DMS153 (cell line): ENCODE data around the gene TNFRSF13B.

ENCODE experiments used
- DNase-seq: peaks from one replicate; lab custom pipeline; 2025; lab: John Stamatoyannopoulos, UW

The TNFRSF13B gene

DNA sequence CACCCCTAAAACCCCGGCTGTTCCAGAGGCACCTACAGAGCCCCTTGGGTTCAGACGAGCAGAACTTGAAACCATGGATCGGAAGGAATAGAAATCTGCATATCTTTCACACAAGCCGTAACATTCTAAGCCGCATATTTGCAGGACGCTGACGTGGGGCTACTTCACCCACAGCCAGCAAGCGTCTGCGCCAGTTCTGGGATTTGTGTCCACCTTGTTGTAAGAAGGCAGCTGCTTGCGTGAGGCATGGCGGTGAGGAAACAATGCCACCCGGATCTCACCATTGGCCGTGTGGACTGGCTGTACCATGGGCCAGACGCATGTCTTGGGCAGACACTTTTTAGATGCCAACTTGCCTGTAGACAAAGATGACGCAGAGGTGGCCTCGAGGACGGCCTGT lies 34.5 kb downstream of the TNFRSF13B start:
- DNase-seq = no peak

DNA sequence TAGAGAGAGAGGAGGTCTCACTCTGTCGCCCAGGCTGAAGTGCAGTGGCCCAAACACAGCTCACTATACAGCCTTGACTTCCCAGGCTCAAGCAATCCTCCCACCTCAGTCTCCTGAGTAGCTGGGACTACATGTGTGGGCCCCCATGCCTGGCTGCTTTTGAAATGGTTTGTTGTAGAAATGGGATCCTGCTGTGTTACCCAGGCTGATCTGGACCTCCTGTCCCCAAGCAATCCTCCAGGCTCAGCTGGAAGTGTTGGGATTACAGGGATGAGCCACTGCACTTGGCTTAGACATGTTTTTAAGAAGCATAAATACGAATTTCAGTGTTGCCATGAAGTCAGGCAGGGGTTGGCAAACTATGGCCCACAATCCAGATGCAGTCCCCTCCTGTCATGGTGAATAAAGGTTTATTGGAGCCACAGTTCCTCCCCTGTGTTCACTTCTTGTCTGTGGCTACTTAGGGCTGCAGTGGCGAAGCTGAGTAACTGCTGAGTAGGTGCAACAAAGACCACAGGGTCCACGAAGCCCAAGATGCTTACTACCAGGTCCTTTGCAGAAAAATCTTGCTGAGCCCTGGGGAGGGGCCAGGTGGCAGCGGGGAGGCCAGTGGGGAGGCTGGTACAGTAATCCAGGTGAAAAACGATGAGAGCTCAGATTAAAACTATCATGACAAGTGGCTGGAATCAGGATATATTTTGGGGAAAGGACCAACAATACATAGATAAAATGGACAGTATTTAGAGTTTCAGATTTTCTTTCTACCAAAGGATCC lies 35.2 kb downstream of the TNFRSF13B start:
- no peak for DNase-seq

DNA sequence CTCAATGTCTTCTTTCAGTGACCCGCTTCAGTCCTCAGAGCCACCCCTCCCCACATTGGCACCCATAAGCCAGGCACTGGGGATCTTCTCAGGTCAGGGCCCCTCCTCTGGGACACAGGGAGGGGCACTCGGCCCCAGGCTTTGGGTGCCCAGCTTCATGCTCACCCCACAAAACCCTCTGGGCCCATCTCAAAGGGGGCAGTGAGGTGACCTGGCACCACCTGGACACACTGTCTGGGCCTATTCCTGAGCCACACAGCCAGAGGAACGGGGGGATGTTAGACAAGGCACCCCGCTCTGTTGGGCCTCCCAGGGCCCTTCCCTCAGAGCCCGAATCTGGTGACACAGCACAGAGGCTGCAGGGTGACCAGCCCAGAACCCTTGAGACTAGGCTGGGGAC lies 36.1 kb downstream of the TNFRSF13B start:
- no peak for DNase-seq

DNA sequence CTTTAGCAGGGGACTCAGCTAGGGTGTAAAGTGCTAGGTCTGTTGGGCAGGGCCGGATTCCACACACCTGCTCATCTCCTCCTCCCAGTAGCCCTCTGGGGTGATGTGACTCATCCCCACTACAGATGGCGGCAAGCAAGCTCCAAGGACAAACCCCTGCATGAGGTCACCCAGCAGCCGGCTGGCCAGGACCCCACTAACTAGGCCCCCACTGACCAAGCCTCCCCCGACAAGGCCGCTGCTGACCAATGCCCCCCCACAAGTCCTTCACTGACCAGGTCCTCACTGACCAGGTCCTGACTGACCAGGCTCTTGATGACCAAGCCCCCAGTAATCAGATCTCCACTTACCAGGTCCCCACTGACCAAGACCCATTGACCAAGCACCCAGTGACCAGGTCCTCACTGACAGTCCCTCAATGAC lies 36.7 kb downstream of the TNFRSF13B start:
- DNase-seq = no peak

DNA sequence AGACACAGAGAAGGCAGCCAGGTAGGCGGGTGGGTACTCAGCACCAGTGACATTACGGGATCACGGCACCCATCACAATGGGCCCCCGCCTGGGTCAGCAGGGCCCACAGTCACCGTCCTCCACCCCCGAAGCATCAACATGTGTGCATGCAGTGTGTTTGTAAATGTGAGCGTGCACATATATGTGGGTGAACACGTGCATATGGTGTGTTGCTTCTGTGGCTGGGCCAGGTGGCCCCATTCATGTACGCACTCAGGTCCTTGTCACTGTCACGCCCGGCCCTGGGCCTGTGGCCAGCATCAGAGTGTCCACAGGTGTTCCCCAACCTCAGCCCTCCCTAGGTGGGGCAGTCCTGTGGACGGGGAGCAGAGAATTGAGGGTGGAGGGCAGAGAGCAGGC lies 37.1 kb downstream of the TNFRSF13B start:
- no peak for DNase-seq

DNA sequence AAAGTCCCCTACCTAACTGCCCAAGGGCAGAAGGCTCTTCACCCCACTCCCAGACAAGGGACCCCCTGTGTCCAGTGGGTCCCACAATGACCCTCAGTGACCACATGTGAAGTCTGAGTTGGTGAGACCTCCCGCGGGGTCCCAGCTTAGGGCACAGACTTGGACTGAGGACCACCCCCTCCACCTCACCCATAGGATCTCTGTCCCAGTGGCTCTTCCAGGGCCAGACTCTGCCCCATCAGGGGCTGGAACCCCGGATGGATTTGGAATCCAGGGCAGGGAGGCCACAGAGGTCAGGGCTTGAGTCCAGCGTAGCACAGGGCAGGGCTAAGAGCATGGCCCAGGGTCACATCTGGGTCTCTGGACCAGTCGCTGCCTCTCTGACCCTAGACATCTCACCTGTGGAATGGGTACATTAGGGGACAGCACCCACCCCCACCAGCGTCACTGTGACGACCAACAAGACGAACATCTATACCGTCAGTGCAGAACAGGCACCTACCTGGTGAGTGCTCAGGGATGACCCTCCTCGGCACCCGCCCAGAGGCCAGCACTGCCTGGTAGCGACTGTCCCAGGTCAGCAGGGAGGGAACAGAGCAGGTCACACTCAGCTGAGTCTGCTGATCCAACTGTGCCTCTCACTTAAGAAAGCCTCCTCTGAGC lies 37.7 kb downstream of the TNFRSF13B start:
- DNase-seq = no peak

DNA sequence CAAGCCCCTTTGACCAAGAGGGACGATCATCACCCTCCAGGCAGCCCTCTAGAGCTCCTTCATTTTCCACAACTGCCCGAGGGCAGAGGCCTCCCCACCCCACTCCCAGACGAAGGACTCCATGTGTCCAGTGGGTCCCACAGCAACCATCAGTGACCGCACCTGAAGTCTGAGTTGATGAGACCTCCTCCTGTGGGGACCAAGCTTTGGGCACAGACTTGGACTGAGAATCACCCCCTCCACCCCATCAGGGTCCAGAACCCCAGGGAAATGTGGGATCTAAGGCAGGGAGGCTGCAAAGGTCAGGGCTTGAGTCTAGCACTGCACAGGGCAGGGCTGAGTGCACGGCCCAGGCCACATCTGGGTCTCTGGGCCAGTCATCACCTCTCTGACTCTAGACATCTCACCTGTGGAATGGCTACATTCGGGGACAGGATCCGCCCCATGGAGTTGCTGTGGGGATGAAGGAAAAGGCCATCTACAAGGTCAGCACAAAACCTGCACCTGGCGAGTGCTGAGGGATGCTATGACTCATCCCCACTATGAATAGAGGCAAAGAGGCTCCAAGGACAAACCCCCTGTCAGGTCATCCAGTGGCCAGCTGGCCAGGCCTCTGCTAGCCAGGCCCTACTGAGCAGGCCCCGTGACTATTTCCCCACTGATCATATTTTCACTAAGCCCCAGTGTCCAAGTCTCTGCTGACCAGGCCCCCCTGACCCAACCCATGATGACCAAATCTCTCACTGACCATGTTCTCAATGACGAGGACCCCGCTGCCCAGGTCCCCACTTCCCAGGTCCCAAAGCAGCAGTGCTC lies 38.4 kb downstream of the TNFRSF13B start:
- no peak for DNase-seq

DNA sequence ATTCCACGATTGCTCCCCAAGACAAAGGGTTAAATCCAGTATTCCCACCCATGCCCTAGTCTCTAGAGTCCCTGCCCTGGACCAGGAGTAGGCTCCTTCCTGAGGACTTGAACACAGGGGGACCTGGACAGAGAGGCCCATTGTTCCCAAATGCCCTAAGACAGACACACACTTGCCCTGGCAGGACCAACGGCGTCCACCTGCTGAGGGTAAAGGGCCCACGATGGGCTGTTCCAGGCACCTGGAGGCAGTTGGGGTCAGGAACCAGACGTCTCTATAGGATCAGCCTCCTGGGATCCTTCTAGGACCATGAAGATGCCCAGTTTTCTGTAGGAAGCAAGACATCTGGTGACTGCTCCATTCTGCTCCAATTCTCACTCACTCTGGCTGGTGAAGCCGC lies 39.3 kb downstream of the TNFRSF13B start:
- no peak for DNase-seq

DNA sequence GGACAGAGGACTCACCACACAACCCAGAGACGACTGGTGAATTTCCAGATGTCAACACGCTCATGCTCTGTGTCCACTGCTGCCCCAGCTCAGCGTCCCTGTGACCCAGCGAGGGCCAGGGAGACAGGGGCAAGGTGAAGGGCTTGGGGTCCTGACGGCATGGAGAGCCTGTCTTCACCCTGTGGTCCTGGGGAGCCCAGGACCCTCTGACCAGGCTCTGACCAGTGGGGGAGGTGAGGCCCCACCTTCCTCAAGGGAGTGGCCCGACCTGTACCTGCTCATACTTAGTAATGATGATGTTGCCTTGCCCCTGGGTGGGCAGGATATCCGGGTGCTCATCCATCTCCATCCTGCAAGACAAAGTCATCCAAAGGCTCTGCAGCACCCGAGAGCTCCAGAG lies 39.8 kb downstream of the TNFRSF13B start:
- no peak for DNase-seq

DNA sequence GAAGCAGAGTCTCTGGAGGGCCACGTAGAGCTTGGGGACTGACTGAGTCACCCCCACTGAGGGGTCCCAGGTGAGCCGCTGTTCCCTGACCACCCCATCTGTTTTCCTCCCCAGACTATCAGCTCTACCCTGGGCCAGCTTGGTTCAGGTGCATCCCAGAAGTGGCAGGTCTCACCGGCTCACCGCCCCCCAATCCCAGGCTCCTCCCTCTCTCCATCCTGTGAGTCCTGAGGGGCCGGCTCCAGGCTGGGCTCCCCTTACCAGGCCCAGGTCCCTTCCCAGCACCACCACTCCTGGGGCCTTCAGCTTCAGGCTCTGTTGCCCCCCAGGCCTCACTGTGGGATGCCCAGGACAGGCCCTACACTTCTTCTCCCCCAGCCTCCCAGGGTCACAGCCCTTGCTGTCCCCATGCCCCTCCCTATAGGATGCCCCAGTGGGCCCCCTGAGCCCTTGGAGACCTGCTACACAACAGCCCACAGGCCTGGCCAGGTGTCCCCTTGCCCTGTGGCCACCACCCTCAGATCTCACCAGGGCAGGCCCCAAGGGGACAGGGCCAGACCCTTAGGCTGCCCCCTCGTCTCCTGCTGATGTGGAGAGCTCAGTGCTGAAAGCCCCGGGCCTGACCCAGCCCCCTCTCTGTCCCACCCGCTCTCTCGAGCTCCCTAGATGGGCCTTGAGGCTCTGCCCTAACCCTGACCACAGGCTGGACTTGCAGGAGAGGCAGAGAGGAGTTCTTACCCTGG lies 40.4 kb downstream of the TNFRSF13B start:
- no peak for DNase-seq

DNA sequence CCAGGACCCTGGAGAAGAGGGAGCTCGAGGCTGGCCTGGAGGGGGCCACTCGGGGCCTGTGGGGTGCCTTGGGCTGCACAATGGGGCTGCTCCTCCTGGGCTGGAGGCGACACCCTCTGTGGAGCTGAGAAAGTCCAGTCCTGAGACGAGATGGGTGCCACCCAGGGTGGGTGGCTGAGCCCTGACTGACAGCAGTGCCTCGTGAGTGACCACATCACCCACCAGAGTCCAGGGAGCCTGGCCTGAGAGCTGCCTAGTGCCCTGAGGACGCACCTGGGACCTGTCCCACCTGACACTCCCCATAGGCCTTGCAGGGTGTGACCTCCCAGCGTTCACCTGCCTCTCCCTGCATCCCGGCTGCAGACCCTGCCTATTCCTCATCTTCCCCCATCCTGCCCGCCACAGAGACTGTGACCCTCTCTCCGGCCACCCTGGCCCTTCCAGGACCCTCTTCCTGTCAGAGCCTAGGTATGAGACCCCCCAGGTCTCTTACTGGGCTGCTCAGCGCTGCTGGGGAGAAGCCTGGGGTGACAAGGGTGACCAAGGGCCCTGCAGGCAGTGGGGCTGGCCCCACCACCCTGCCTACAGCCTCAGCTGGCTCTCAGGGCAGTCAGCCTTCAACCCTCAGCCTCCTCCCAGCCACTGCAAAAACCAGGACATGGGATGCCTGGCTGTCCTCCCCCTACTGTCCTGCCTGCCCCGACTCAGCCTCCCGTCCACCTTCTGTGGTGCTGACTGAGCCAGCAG lies 41.2 kb downstream of the TNFRSF13B start:
- DNase-seq = no peak

DNA sequence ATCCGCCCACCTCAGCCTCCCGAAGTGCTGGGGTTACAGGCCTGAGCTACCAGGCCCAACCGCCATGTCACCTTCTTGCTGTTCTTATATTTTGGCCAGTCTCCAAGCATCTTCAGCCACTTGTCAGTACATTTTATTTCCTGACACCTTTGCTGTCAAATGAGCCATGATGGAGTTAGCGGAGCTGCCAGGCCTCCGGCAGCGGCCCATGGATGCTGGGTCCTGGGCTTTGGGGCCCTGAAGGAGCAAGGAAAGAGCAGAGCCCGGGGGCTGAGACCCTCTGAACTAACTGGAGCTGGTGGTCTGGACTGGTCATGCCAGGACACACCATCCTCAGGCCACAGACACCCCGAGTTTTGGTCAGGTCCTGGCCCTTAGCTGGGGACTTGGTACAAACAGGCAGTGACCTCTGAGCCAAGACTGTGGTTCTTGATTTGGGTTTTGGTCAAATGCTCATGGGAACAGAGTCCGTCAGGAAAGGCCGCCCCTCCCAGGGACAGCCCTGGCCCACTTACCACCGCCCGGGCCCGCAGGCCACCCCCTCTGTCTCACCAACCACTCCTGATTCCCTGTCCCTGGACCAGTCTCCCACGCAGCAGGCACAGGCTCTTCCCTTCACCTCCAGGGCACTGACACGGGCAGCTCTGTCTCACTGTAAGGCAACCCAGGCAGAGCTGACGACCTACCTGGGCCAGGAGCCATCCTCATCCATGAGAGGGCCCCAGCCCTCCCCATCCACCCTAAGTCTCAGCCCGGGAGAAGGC lies 42.0 kb downstream of the TNFRSF13B start:
- DNase-seq = no peak

DNA sequence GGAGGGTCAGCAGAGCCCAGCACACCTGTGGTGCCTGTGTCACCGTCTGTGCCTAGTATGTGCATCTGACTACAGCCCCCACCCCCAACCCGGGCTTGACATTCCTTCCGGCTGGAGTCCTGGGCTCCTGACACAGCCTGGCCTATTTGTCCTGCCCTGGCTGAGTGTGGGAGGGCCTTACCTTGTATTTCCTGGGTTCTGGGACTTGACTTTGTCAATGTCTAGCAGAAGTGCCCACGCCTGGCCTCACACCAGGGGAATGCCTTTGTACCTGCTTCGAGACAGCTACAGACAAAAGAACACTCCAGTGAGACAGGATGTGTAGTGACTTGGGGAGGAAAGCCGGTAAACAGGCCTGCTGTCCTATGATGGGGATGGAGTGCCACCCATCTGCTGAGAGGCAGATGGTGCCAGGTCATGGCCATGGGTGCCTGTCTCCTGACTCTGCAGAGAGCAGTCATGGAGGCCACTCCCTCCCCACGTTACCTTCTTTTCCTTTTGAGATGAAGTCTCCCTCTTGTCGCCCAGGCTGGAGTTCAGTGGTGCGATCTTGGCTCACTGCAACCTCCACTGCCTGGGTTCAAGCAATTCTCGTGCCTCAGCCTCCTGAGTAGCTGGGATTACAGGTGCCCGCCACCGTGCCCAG lies 42.8 kb downstream of the TNFRSF13B start:
- DNase-seq = no peak

DNA sequence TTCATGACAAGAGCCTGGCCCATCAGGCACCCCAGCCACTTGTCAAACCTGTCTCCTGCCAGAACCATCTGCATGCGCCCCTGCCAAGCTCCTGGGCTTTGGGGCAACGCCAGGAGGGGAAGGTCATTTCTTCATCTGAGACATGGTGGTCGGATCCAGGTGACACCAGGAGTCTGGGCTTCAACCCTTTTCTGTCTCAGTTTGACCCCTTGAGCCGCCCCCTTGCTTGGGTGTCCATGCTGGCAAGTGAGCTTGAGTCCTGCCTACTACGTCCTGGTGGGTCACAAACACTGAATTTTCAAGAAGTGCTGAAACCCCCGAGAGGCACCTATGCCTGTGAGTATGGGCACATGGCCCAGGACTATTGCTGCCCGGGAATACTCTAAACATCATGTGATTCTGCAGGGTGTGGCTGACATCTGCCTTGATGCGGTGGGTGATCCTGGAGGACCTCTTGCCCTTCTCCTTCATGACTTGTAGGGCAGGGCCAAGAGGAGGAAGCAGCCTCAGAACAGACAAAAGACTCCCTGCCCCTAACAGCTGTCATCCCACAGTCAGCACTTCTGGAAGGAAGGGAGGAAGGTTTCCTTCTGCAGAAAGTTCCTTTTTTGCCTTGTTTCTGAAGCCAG lies 43.4 kb downstream of the TNFRSF13B start:
- no peak for DNase-seq

DNA sequence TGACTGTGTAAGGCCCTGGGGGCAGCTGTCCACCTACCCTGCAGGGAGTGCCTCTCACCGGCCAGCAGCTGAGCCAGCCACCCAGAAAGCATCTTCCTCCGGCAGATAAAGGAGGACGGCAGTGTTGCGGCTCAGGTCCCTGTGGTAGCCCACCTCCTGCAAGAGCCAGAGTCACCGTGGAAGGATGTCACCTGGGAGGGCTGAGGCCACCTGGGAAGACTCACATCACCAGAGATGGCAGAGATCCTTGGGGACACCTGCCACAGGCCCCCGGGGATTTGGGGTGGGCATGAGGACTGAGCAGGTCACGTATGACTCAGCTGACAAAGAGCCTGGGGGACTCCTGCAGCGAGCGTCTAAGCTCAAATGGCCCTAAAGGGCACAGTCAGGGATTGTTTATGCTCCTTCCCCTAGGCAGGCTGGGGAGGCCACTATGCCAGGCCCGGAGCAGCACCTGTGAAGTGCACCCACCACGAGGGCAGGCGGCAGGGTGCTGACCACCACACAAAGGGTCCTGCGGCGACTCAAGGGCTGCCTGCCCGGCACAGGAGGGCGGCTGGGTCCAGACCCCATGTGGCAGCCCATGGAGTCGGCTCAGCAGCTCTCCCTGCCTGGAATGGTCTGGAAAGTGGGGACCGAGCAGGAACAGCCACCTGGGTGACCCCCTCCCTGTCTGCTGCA lies 44.1 kb downstream of the TNFRSF13B start:
- no peak for DNase-seq

DNA sequence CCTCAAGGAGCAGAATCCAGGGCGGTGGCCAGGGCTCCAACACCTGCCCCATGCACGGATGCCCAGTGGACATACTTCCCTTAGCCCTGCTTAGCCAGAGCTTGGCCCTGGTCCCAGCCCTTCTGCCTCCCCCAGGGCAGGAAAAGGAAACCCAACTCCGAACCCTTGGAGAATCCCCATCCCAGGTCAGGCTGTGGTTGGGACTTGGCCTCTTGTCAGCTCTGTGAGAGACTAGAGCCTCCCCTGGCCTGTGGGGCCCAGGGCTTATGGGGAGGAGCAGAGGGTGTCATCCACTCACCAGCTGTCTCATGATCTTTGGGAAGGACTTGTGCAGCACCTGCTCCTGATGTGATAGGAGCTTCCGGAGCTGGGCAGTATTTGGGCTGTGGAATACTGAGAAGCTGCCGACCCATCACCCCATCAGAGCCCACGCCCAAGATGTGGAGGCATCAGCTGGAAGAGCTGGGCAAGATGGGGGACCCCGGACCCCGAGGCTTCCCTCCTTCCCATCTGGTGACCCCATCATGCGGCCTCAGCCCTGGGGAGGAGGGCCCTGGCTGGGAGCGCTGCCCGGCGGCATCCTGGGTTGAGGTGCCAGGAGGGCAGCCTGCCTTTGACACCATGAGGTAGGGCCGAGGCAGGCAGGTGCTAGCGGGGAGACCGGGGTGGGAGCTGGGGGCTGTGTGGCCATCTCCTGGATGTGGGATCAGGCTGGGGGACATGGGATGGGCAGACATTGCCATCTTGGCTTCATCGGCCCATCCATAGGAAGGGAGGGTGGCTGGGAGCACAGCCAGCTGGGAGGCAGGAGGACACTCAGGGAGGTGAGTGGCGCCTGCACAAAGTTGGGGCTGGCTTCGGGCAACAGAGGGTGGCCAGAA lies 45.1 kb downstream of the TNFRSF13B start:
- no peak for DNase-seq

DNA sequence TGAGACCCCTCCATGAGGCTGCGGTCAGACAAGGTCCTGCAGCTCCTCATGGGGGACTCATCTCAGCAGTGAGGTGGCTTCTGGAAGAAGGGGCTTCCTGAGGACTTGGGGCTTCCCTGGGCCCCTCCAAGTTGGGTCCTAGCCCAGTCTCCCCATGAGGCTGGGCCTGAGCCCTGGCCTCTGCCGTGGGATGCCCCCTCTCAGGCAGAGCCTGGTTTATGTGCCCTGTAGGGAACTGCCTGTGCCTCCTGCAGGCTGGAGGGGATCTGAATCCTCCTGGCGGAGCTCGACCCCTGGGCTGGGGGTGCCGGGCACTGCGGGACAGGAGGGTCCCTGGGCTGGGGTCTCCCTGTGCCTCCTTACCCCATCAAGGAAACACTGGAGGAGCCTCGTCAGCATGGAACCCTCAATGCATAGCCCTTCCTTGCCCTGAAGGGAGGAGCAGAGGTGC lies 45.8 kb downstream of the TNFRSF13B start:
- DNase-seq = no peak

DNA sequence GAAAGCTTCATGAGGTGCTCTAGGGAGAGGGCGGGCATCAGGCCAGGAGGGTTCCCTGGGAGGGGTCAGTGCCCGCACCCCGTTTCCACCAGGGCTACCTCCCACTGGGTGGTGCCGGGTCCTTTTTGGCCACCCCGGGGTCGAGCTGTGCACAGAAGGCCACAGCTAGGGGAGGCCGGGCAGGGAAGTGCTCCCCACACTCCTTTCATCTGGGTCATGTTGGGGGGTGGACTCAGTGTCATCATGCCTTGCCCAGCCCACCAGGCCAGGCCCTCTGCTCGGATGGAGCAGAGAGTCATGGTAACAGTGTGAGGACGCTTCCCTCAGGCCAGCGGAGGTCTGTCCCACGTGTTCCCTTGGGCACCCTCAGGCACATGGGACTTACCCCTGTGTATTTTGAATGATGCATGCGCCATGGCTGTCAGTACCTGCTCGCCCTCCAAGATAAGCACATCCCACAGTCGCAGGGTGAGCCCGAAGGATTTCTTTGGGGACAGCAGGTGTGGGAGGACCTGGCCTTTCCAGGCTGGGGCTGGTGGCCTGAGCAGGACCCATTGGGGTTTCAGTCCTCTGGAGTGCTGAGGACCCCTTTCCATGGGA lies 46.4 kb downstream of the TNFRSF13B start:
- DNase-seq = no peak
